B cell (primary cell): ENCODE data around the gene JADE3. TPM values are rescaled to one million over a fixed set of nuclear protein-coding genes. Genes with fewer than 3 reads are reported as not detected.

Experiments used
- ATAC-seq: fragments of 200-7000 bp; cut with Tn5 transposase; one replicate; pipeline ENCODE4 v1.10.0; 2021; ENCODE audit warnings: low read depth, mild to moderate bottlenecking, moderate number of reproducible peaks, moderate library complexity
- CTCF ChIA-PET: fragments of 350-600 bp; sonication (Branson Sonifier 250); formaldehyde crosslinking; loops from one replicate; lab custom pipeline; 2021; ENCODE audit warnings: antibody characterized with exemption, inconsistent platforms; lab: Charles Lee
- POLR2A ChIA-PET: fragments of 350-600 bp; sonication (Branson Sonifier 250); formaldehyde crosslinking; loops from one replicate; lab custom pipeline; 2021; ENCODE audit warnings: antibody characterized with exemption; lab: Charles Lee
- DNase-seq: peaks from one replicate; pipeline ENCODE4 v3.0.0; 2013
- H2AFZ ChIP-seq: 2 replicates; pipeline ENCODE4 v1.6.1; 2012; ENCODE audit warnings: mild to moderate bottlenecking, low read depth, low read length; ENCODE audit not compliant: insufficient read depth, poor library complexity, severe bottlenecking
- H3K27ac ChIP-seq, 2 donors: 1 replicate in 1 of 2; 2 replicates in 1 of 2; pipeline ENCODE4 v1.5.1; 2012 to 2013; ENCODE audit warnings: low read length in 2 of 2, mild to moderate bottlenecking in 2 of 2, moderate library complexity in 1 of 2
- H3K27me3 ChIP-seq, 4 experiments: fragments of 200-600 bp in 1 of 4; sonication (generic) in 1 of 4; replicated peaks in 1 of 4; 1 replicate in 2 of 4; 2 replicates in 2 of 4; pipeline versions ENCODE4 v1.6.1 to v1.7.0; 2013 to 2016; ENCODE audit warnings: low read length in 3 of 4, mild to moderate bottlenecking in 2 of 4, mixed read lengths in 1 of 4, moderate library complexity in 1 of 4; ENCODE audit not compliant: insufficient read depth in 4 of 4, control insufficient read depth in 3 of 4; ENCODE audit errors: control extremely low read depth in 1 of 4
- H3K36me3 ChIP-seq, 2 experiments: replicated peaks in 1 of 2; 1 replicate in 1 of 2; 2 replicates in 1 of 2; pipeline versions ENCODE4 v1.6.1 to v1.7.1; 2013; ENCODE audit warnings: low read length in 1 of 2; ENCODE audit not compliant: insufficient read depth in 2 of 2, control insufficient read depth in 1 of 2; ENCODE audit errors: control extremely low read depth in 1 of 2, extremely low read depth in 1 of 2
- H3K4me1 ChIP-seq, 2 donors: fragments of 200-600 bp in 1 of 2; sonication (generic) in 1 of 2; 1 replicate in 1 of 2; 2 replicates in 1 of 2; pipeline versions ENCODE4 v1.5.1 to v1.6.1; 2013 to 2017; ENCODE audit warnings: low read length in 2 of 2; ENCODE audit not compliant: control insufficient read depth in 2 of 2, insufficient read depth in 2 of 2
- H3K4me2 ChIP-seq: replicated peaks from 2 replicates; pipeline ENCODE3; 2012; ENCODE audit warnings: mild to moderate bottlenecking, low read depth, low read length; ENCODE audit not compliant: poor library complexity, severe bottlenecking
- H3K4me3 ChIP-seq, 5 experiments: fragments of 200-600 bp in 1 of 5; sonication (generic) in 1 of 5; 1 replicate in 3 of 5; 2 replicates in 2 of 5; pipeline versions ENCODE4 v1.5.1 to v1.7.0; 2011 to 2016; ENCODE audit warnings: low read length in 4 of 5, mild to moderate bottlenecking in 4 of 5, low read depth in 2 of 5, control low read depth in 1 of 5, moderate library complexity in 1 of 5; ENCODE audit not compliant: insufficient read depth in 1 of 5; ENCODE audit errors: control extremely low read depth in 1 of 5, extremely low read depth in 1 of 5
- H3K79me2 ChIP-seq: fragments of 200-600 bp; sonication (generic); one replicate; pipeline ENCODE4 v1.6.0; 2016; ENCODE audit warnings: low read length; ENCODE audit not compliant: control insufficient read depth, insufficient read depth
- H3K9ac ChIP-seq: fragments of 200-600 bp; sonication (generic); 2 replicates; pipeline ENCODE4 v1.6.1; 2017; ENCODE audit warnings: mild to moderate bottlenecking, low read length, moderate library complexity
- H3K9me3 ChIP-seq, 3 donors: one replicate each; pipeline versions ENCODE4 v1.6.1 to v1.7.1; 2013; ENCODE audit warnings: low read length in 2 of 3; ENCODE audit not compliant: control insufficient read depth in 2 of 3, insufficient read depth in 1 of 3; ENCODE audit errors: control extremely low read depth in 1 of 3
- H4K20me1 ChIP-seq: 2 replicates; pipeline ENCODE4 v1.6.0; 2012; ENCODE audit warnings: mild to moderate bottlenecking, low read length; ENCODE audit not compliant: insufficient read depth, control insufficient read depth, poor library complexity, severe bottlenecking
- H3K27ac Mint-ChIP-seq: one replicate; pipeline ENCODE4 v1.8.0; 2021; ENCODE audit warnings: mixed read lengths
- H3K27me3 Mint-ChIP-seq: one replicate; pipeline ENCODE4 v1.8.0; 2021; ENCODE audit warnings: mixed read lengths
- H3K4me1 Mint-ChIP-seq: one replicate; pipeline ENCODE4 v1.8.0; 2021; ENCODE audit warnings: mixed read lengths
- H3K4me3 Mint-ChIP-seq: one replicate; pipeline ENCODE4 v1.8.0; 2021; ENCODE audit warnings: mixed read lengths
- H3K9me3 Mint-ChIP-seq: one replicate; pipeline ENCODE4 v1.8.0; 2022; ENCODE audit warnings: mixed read lengths; ENCODE audit not compliant: insufficient read depth
- CTCF ChIP-seq: fragments of 200-600 bp; IDR thresholded peaks from one replicate; pipeline ENCODE4 v1.8.0; 2022; ENCODE audit warnings: antibody characterized with exemption, mild to moderate bottlenecking
- EZH2 ChIP-seq: IDR thresholded peaks from 2 replicates; pipeline ENCODE4 v1.6.1; 2012; ENCODE audit warnings: borderline replicate concordance, low read depth, mild to moderate bottlenecking, moderate library complexity, low read length; ENCODE audit not compliant: insufficient read depth, poor library complexity, severe bottlenecking
- WGBS: methylation state at CpG from one replicate; pipeline ENCODE4 v1.1.5; 2013; ENCODE audit warnings: missing lambda C conversion rate; ENCODE audit not compliant: insufficient coverage; 5-methylcytosine and 5-hydroxymethylcytosine counted together
- intact Hi-C: fragments of 100-400 bp; cut with micrococcal nuclease; formaldehyde crosslinking; loops from one replicate; pipeline ENCODE4 v1.10.0; 2022
- polyA plus RNA-seq: library from polyadenylated mRNA; depleted of rRNA; stranded (reverse); fragments of >200 nt; gene quantifications from 2 replicates; pipeline ENCODE4 v1.2.3, GENCODE V29; 2012
- total RNA-seq, 2 donors: library from RNA; stranded (reverse); fragments of 120-200 nt in 1 of 2; gene quantifications; 1 replicate in 1 of 2; 2 replicates in 1 of 2; pipeline versions ENCODE4 v1.2.3 to v1.2.4, GENCODE V29; 2013 to 2022

The JADE3 gene
- total and polyA plus RNA-seq, 2 donors (not counting 1 experiment from before 2014, with no cell fraction given) = 3.6 to 23.4 TPM

GRCh38 chrX:47060708-47061107, 148.5 kb downstream of the JADE3 start:
- no peak overlapping the region for H2AFZ ChIP-seq
- ATAC-seq = no peak
- H3K36me3 ChIP-seq = peaks cover 0 to 15% of the 10 kb centered on the region in 2 experiments
- H4K20me1 ChIP-seq = no peaks in the 10 kb centered on the region
- Mint-ChIP-seq H3K9me3 (no peaks in the 10 kb centered on the region), H3K4me1 (no peaks in the 10 kb centered on the region), H3K4me3 (no peak overlapping the region), H3K27ac (no peak overlapping the region), H3K27me3 (no peaks in the 10 kb centered on the region)
- H3K9me3 ChIP-seq = no peaks in the 10 kb centered on the region
- no peaks in the 10 kb centered on the region for H3K79me2 ChIP-seq
- ChIA-PET POLR2A (interaction anchor here (0.7 kb wide), 1 partner anchor 181 kb away, joined by 6 read pairs; no protein-coding TSS in a partner anchor), CTCF (no interaction called here)
- no peak overlapping the region for H3K27ac ChIP-seq
- H3K27me3 ChIP-seq = no peaks in the 10 kb centered on the region
- intact Hi-C loops = no loop called here
- H3K4me3 ChIP-seq = no peak overlapping the region
- TF ChIP-seq EZH2 = no peak
- no peak for TF ChIP-seq CTCF
- no peak overlapping the region for H3K4me2 ChIP-seq
- no peak overlapping the region for H3K9ac ChIP-seq
- H3K4me1 ChIP-seq = no peaks in the 10 kb centered on the region
- WGBS = no CpG with 5 or more reads among the region's 2 CpGs
- DNase-seq = no peak

DNA sequence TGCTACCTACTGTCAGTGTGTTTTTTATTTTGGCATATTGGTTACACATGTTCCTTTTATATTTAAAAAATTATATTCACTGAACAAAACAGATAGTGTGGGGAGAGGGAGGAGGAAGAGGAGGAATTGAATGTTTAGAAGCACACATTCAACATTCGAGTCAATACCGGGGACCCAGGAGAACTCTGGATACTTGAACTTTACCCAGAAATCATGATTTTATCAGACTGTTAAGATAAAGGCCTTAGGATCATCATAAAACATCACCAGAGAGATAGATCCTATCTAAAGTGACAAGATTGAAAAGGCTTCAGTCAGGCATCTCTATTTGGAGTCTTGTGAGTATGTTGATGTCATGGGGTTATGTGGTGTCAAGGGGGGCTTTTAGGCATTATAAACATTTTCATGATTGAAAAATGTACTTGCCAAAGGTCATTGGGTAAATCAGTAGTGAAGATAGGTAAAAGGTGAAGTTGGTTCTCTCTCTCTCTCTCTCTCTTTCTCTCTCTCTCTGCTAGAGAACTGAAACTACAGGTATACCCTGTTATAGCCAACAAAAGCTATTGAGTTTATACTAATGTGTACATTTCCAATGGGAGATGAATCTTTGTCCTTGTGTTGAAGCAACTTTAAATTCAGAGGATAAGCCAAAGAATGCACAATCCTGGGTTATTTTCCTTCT, 149.2 kb downstream of the JADE3 start:
- no peaks in the 10 kb centered on the region for H3K9me3 Mint-ChIP-seq
- TF ChIP-seq CTCF (no peak), EZH2 (no peak)
- H3K4me3 ChIP-seq = no peak overlapping the region
- H3K36me3 ChIP-seq = peaks cover 0 to 10% of the 10 kb centered on the region in 2 experiments
- no peaks in the 10 kb centered on the region for H3K27me3 ChIP-seq
- no peak overlapping the region for H3K4me3 Mint-ChIP-seq
- no peaks in the 10 kb centered on the region for H3K9me3 ChIP-seq
- DNase-seq = no peak
- H3K4me1 ChIP-seq = no peaks in the 10 kb centered on the region
- no peak overlapping the region for H2AFZ ChIP-seq
- no peak overlapping the region for H3K27ac ChIP-seq
- H3K27me3 Mint-ChIP-seq = no peaks in the 10 kb centered on the region
- intact Hi-C loops = no loop called here
- ChIA-PET CTCF (no interaction called here), POLR2A (no interaction called here)
- no peaks in the 10 kb centered on the region for H3K4me1 Mint-ChIP-seq
- no peak overlapping the region for H3K9ac ChIP-seq
- no peak overlapping the region for H3K4me2 ChIP-seq
- WGBS = no CpG with 5 or more reads among the region's 2 CpGs
- no peak overlapping the region for H3K27ac Mint-ChIP-seq
- H4K20me1 ChIP-seq = no peaks in the 10 kb centered on the region
- no peaks in the 10 kb centered on the region for H3K79me2 ChIP-seq
- ATAC-seq = no peak
